HG03460 (cell line): ENCODE results near the gene EPS8.

Experiments
- ATAC-seq: cut with Tn5 transposase; IDR thresholded peaks from one replicate; pipeline ENCODE4 v1.9.1; 2021; ENCODE audit not compliant: unreplicated experiment

EPS8 gene

GRCh38 chr12:15721316-15722115 lies 67.7 kb downstream of the EPS8 start:
- no peak for ATAC-seq

GRCh38 chr12:15720295-15720694 lies 68.9 kb downstream of the EPS8 start:
- ATAC-seq = no peak

- no peak for ATAC-seq
Observed at GRCh38 chr12:15719230-15719629, 70.0 kb downstream of the EPS8 start.

GRCh38 chr12:15717940-15718567 lies 71.1 kb downstream of the EPS8 start:
- ATAC-seq = no peak

- ATAC-seq = no peak
Observed at GRCh38 chr12:15716581-15716980, 72.6 kb downstream of the EPS8 start.

- no peak for ATAC-seq
Observed at GRCh38 chr12:15714256-15714655, 74.9 kb downstream of the EPS8 start.

- no peak for ATAC-seq
Observed at GRCh38 chr12:15712823-15713660, 76.1 kb downstream of the EPS8 start.

- ATAC-seq = no peak
Observed at GRCh38 chr12:15712160-15712559, 77.0 kb downstream of the EPS8 start.

GRCh38 chr12:15710860-15711510 lies 78.2 kb downstream of the EPS8 start:
- ATAC-seq = no peak

GRCh38 chr12:15709551-15709950 lies 79.6 kb downstream of the EPS8 start:
- no peak for ATAC-seq

GRCh38 chr12:15708396-15709076 lies 80.7 kb downstream of the EPS8 start:
- ATAC-seq = no peak

GRCh38 chr12:15707516-15708199 lies 81.5 kb downstream of the EPS8 start:
- ATAC-seq = no peak

GRCh38 chr12:15706010-15706676 lies 83.0 kb downstream of the EPS8 start:
- ATAC-seq = no peak

- no peak for ATAC-seq
Observed at GRCh38 chr12:15705606-15706005, 83.6 kb downstream of the EPS8 start.

GRCh38 chr12:15702276-15702675 lies 86.9 kb downstream of the EPS8 start:
- no peak for ATAC-seq

- no peak for ATAC-seq
Observed at GRCh38 chr12:15701631-15702156, 87.5 kb downstream of the EPS8 start.

GRCh38 chr12:15701206-15701605 lies 88.0 kb downstream of the EPS8 start:
- no peak for ATAC-seq

- no peak for ATAC-seq
Observed at GRCh38 chr12:15700595-15700994, 88.6 kb downstream of the EPS8 start.

GRCh38 chr12:15699886-15700285 lies 89.3 kb downstream of the EPS8 start:
- ATAC-seq = no peak
